Measurements from ENCODE around the gene MRPS2.
A peak's percentile ranks its signal among the peaks of the same experiment; 100 is the strongest.

Gene MRPS2

DNA sequence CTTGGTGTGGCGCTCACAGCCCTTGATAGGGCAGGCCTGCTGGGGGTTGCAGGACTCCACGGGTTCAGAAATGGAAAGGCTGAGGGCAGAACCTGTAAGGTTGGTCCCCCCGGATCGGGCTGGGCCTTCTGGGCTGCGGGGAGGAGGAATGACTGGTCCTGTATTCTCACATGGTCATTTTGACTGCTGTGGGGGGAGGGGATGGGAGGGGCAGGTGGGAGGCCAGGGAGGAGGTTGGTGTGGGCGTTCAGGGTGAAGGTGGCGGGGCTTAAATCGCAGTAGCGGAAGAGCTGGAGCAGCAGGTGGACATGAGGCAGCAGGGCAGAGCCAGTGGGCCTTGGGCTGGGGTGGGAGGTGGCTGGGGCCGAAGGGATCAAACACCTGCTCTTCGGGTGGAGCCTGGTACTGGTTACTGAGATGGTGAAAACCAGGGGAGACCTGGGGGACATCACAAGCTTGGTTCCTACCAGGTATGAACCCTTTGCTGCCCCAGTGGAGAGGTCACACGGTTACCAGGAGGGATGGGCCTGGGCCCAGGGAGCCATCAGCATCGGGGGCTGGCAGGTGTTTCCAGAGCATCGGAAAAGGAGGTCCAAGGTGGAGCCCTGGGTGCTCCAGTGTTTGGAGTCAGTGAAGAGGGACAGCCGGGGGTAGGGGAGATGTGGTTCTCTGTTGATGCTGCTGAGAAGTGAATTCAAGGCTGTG lies 1.8 kb downstream of the MRPS2 start:
- H3K27me3 ChIP-seq (ENCODE audit: insufficient read depth, low read length) = no peaks in the 10 kb centered on the region
- peak overlapping the region; percentile 85 for H3K4me2 ChIP-seq (ENCODE audit: low read length)
- H4K20me1 ChIP-seq (ENCODE audit: insufficient read depth, low read length) = no peaks in the 10 kb centered on the region
- TF ChIP-seq, protein P1, sequence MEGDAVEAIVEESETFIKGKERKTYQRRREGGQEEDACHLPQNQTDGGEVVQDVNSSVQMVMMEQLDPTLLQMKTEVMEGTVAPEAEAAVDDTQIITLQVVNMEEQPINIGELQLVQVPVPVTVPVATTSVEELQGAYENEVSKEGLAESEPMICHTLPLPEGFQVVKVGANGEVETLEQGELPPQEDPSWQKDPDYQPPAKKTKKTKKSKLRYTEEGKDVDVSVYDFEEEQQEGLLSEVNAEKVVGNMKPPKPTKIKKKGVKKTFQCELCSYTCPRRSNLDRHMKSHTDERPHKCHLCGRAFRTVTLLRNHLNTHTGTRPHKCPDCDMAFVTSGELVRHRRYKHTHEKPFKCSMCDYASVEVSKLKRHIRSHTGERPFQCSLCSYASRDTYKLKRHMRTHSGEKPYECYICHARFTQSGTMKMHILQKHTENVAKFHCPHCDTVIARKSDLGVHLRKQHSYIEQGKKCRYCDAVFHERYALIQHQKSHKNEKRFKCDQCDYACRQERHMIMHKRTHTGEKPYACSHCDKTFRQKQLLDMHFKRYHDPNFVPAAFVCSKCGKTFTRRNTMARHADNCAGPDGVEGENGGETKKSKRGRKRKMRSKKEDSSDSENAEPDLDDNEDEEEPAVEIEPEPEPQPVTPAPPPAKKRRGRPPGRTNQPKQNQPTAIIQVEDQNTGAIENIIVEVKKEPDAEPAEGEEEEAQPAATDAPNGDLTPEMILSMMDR (IDR thresholded peaks at IDR 0.05; ENCODE audit: low read length) = no peak
- TF ChIP-seq EZH2 (IDR thresholded peaks at IDR 0.05; ENCODE audit: borderline replicate concordance, low read length) = no peak
- H3K9me2 ChIP-seq (ENCODE audit: low read depth, low read length) = no peaks in the 10 kb centered on the region
- H3K4me1 ChIP-seq (ENCODE audit: insufficient read depth, low read length, severe bottlenecking) = peaks cover 19% of the 10 kb centered on the region
- no peak overlapping the region for H2AFZ ChIP-seq (ENCODE audit: low read length)
- H3K4me3 ChIP-seq (ENCODE audit: low read depth, low read length, poor library complexity, severe bottlenecking) = peak overlapping the region; percentile 79
- H3F3A ChIP-seq (ENCODE audit: insufficient read depth, low read length) = no peaks in the 10 kb centered on the region
- no peak overlapping the region for H3K27ac ChIP-seq (ENCODE audit: low read depth, low read length, poor library complexity, severe bottlenecking)
- H3K79me2 ChIP-seq (ENCODE audit: insufficient read depth, low read length) = no peaks in the 10 kb centered on the region
- no peaks in the 10 kb centered on the region for H3K9me3 ChIP-seq (ENCODE audit: low read length)
- peaks cover 35% of the 10 kb centered on the region for H3K36me3 ChIP-seq (ENCODE audit: insufficient read depth, low read length)
- no peak overlapping the region; the same call in 1 of the 2 replicates for H3K9ac ChIP-seq (ENCODE audit: low read length)

DNA sequence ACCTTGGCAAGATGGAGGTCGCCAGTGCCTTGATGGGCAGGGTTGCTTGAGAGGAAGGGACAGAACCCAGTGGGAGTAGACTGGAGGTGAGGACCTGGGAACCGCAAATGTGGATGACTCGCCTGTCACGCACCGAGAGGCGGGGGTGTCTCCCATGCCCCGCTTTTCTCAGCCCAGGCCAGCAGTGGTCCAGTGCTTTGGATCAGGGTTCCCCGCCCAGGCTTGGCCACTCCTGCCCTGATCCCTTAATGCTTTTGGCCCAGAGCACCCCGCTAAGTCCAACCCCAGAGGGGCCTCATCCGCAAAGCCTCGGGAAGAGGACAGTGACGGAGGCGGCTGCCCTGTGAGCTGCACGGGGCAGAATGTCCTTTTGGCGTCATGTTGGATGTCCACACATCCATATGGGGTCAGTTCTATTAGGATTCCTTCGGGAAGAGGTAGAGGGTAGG lies 2.4 kb downstream of the MRPS2 start:
- Histone ChIP-seq H3K27me3 (ENCODE audit: insufficient read depth, low read length) (no peaks in the 10 kb centered on the region), H3K4me3 (ENCODE audit: low read depth, low read length, poor library complexity, severe bottlenecking) (no peak overlapping the region), H3K4me1 (ENCODE audit: insufficient read depth, low read length, severe bottlenecking) (peaks cover 19% of the 10 kb centered on the region), H3K9me2 (ENCODE audit: low read depth, low read length) (no peaks in the 10 kb centered on the region), H3F3A (ENCODE audit: insufficient read depth, low read length) (no peaks in the 10 kb centered on the region), H2AFZ (ENCODE audit: low read length) (no peak overlapping the region), H3K79me2 (ENCODE audit: insufficient read depth, low read length) (no peaks in the 10 kb centered on the region), H3K36me3 (ENCODE audit: insufficient read depth, low read length) (peaks cover 35% of the 10 kb centered on the region), H3K9ac (ENCODE audit: low read length) (no peak overlapping the region), H3K27ac (ENCODE audit: low read depth, low read length, poor library complexity, severe bottlenecking) (no peak overlapping the region), H3K4me2 (ENCODE audit: low read length) (no peak overlapping the region), H3K9me3 (ENCODE audit: low read length) (no peaks in the 10 kb centered on the region), H4K20me1 (ENCODE audit: insufficient read depth, low read length) (no peaks in the 10 kb centered on the region)
- TF ChIP-seq EZH2 (IDR thresholded peaks at IDR 0.05; ENCODE audit: borderline replicate concordance, low read length) = no peak
- TF ChIP-seq, protein P1 (IDR thresholded peaks at IDR 0.05; ENCODE audit: low read length) = no peak

- no peak overlapping the region for H3K4me2 ChIP-seq (ENCODE audit: low read length)
- no peak overlapping the region for H2AFZ ChIP-seq (ENCODE audit: low read length)
- H3K4me3 ChIP-seq (ENCODE audit: low read depth, low read length, poor library complexity, severe bottlenecking) = no peak overlapping the region
- H3K4me1 ChIP-seq (ENCODE audit: insufficient read depth, low read length, severe bottlenecking) = peaks cover 19% of the 10 kb centered on the region
- no peaks in the 10 kb centered on the region for H3K9me2 ChIP-seq (ENCODE audit: low read depth, low read length)
- H3K27me3 ChIP-seq (ENCODE audit: insufficient read depth, low read length) = peaks cover 3% of the 10 kb centered on the region; the same call in 1 of the 2 replicates
- no peak for TF ChIP-seq EZH2 (IDR thresholded peaks at IDR 0.05; ENCODE audit: borderline replicate concordance, low read length)
- TF ChIP-seq, protein P1 (IDR thresholded peaks at IDR 0.05; ENCODE audit: low read length) = no peak
- H3F3A ChIP-seq (ENCODE audit: insufficient read depth, low read length) = no peaks in the 10 kb centered on the region
- H3K9me3 ChIP-seq (ENCODE audit: low read length) = no peaks in the 10 kb centered on the region
- H3K27ac ChIP-seq (ENCODE audit: low read depth, low read length, poor library complexity, severe bottlenecking) = no peak overlapping the region
- no peak overlapping the region for H3K9ac ChIP-seq (ENCODE audit: low read length)
- peaks cover 35% of the 10 kb centered on the region for H3K36me3 ChIP-seq (ENCODE audit: insufficient read depth, low read length)
- H4K20me1 ChIP-seq (ENCODE audit: insufficient read depth, low read length) = no peaks in the 10 kb centered on the region
- H3K79me2 ChIP-seq (ENCODE audit: insufficient read depth, low read length) = no peaks in the 10 kb centered on the region
Measured at GRCh38 chr9:135503371-135504261, 3.1 kb downstream of the MRPS2 start.
